ENCODE results near the gene TIMM8A.

Gene TIMM8A, protein sequence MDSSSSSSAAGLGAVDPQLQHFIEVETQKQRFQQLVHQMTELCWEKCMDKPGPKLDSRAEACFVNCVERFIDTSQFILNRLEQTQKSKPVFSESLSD

DNA sequence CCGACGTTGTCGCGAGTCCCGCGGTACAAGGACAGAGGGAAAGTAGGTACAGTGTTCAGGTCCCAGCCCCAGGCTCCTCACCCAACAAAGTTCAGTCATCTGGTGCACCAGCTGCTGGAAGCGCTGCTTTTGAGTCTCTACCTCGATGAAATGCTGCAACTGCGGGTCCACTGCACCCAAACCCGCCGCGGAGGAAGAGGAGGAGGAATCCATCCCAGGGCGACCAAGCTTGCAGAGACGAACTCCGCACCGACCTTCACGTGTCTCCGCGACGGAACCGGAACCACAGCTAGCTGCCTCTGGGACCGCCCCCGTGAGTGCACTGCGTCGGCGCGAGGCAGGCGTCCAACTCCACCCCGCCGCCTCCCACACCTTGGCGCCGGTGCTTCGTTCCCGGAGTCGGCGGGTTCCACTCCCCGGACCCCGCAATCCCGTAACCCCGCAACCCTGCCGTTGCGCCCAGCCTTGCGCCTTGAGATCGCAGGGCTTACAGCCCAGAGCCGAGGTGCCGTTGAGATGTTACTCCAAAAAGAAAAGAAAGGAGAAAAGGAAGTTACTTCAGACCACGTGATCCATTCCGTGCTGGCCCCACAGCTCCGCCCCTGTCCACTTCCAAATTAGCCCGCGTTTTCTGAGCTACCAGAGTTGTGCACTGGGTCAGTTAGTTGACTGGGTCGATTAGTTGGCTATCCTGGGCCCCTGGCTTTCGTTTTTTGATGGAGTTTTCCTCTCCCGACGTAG is at the start of gene TIMM8A:
TIMM8A (minus strand) TSS at position 291 of the 741 bp plus-strand sequence; CDS start at position 213, 78 bp downstream.
- DNase-seq: peak; percentile 1

DNA sequence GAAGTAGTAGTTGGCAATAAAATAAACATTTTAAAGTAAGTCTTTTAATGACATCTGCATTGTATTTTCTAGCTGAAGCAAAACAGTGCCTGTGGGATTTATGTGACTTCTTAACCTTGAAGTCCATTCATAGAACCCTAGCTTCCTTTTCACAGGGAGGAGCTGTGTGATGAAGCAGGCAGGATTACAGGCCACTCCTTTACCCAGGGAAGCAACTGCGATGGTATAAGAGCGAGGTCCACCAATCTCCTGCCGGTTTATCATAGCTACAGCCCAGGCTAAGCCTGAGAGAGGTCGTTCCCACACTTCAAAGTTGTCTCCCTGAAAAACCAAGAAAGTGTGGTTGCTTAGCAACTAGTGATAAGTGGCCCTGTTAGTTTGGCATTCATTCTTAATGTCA is 49.2 kb upstream of the TIMM8A start:
- DNase-seq: no peak

DNA sequence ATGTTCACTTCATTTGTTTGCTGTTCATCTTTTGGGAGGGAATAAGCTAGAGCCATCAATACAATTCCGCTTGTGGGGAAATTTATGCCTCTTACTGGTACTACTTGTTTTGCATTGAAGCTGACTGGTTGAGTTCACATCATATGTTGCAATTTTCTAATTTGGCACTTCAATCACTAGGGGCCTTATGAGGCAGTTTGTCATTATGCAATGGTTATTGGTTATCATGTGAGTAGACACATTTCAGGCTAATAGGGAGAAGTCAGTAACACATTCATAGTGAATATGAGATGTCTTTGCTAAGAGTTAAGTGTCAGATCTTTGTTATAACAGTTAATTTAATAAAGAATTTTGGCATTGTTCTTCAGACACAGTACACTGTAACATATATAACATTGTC is 47.2 kb upstream of the TIMM8A start:
- DNase-seq: peak; percentile 79

DNA sequence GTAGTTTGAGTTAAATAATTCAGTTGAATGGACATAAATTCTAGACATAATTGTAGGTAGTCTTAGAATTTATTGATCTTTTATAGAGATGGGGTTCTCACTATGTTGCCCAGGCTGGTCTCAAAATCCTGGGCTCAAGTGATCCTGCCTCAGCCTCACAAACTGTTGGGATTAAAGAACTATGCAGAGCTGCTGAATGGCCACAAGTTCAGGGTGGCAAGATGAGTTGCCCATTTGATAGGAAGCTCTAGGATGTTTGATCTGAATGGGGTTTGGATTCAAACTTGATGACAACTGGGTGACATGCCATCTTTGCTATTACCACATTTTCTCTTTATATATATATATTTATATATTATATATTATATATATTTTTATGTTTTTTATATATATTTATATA is 45.8 kb upstream of the TIMM8A start:
- no peak for DNase-seq

DNA sequence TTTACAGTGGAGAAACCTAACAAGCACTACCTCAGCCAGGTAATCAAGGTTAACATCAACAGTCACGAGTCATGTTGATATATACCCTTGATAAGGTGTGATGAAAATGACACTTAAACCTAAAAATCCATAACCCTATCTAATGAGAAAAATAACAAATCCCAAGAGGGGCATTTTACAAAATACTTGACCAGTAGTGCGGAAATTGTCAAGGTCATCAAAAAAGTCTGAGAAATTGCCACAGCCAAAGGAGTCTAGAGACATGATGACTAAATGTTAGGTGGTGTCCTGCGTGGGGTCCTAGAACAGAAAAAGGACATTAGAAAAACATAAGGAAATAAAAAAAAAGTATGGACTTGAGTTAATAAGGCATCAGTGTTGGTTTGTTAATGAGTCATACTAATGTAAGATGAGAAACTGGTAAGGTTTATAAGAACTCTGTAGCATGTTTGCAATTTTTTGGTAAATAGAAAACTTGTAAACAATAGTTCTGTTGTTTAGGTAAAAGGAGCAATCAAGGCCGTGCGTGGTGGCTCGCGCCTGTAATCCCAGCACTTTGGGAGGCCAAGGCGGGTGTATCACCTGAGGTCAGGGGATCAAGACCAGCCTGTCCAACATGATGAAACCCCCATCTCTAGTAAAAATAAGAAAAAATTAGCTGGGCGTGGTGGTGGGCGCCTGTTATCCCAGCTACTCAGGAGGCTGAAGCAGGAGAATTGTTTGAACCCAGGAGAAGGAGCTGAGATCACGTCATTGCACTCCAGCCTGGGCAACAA is 45.2 kb upstream of the TIMM8A start:
- no peak for DNase-seq

DNA sequence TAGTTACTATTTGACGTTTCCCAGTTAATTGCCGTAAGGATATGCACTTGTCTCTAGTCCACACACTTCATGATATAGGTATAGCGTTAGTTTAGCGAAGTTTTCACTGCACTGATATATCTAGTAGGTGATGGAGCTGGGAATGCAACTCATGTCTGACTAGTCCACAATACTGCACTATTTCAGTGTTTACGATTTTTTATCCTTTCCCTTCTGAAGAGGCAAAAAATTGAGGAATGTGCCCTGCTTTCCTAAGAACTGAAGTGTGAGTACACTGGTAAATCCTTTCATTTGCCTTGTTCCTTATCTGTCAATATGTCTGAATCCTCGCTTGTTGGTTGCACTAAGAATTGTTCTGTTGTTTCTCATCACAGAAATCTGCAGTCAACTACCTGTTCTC is 43.3 kb upstream of the TIMM8A start:
- no peak for DNase-seq

DNA sequence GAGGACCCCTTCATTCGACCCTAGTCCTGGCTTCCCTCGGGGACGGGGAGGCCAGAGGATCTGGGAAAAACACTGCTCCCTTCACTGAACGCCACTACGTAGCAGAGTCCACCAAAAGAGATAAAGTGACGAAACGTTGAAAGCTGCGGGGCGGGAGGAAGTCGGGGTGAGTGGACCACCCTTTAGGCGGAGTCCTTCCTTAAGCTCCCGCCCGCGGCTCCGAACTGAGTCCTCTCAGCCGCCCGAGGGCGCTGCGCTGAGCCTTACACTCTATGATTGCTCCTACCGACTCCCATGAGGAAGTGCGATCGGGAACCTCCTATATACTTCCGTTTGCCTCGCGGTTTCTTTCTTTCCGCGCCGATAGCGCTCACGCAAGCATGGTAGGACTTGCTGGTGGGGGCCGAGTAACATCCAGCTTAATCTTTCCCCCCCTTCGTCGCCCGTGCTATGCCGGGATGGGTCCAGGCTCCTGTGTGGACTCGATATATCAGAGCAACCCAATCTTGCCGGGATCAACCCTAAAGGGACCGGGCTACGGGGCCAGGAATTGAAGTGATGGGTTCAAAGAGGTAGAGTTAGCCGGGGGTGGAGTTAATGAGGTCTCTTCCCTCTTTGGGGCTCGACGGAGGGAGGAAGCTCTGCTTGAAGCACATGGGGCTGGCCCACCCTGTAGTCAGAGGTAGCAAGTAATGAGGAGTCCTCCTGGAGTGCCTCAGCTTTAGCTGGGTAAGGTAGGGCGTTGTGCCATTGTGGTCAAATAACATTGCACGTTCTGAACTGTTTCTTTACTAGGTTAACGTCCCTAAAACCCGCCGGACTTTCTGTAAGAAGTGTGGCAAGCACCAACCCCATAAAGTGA is 42.4 kb upstream of the TIMM8A start, which contains the start of gene RPL36A:
RPL36A (plus strand) TSS at position 348 of the 862 bp plus-strand sequence; CDS start at position 381, 33 bp downstream.
- DNase-seq: peak; percentile 77

DNA sequence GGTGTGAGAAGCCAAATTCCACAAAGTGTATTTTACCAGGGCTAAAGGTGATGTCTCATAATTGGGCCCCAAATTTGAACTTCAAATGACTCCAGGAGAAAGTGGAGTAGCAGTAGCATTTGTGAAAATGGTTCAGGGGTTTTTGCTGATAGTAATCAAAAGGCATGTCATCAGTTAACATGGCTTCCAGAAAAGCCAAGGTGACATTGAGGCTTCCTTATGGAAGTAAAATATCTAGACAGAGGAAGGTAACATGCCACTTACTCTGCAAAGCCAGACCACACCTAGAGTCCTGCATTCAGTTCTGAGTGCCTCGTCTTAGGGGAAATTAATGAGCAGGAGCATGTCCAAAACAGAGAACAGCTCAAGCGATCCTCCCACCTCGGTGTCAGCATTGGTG is 40.1 kb upstream of the TIMM8A start:
- no peak for DNase-seq

DNA sequence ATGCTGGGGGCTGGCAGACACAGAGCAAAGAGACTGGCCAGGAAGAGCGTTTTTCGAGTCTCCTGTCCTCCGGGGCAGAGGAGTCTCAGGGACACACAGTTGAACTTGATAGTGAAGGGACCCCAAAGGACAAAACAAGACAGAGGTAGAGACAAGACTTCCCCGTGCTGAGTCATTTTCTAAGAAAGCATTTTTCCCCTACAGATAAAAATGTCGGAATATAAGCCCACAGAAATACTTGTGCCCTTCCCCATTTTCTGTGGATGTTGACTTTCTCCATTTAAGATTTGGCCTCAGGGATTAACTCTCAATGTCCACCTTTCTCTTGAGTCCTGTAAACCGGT is 38.0 kb upstream of the TIMM8A start:
- DNase-seq: no peak

DNA sequence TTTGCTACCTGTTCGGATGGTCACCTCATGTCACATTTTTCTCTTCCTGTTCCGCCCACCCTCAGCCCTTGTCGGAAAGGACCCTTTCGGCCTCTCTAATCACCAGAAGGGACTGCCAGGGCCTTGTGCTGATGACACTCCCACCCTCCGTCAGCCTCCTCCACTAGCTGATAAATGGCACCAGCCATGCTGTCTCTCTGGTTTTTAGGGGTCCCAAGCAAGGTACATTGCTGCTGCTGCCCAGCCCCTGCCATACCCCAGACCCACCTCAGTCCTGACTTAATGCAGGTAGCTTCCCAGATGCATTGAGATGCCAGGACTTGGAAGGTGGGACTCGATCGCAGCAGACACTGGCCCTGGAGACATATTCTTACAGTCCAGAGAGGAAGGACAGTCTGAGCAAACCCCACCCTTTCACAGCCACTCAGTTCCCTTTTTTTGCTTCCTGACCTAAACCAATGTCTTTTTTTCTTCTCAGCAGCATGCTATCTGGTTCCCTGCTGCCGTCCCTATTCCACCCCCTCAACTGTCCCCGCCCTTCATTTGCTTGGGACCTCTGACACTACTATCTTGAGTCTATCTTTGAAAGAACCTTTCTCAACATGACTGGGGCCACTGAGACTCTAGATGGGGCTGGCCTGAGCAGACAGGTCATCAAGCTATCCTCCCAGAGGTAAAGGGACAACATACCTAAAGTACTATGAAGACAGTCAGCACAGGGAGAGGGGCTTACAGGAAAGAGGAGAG is 37.4 kb upstream of the TIMM8A start, which contains the start of gene BTK:
BTK (minus strand) TSS at position 397 of the 747 bp plus-strand sequence. CDS start 10,907 bp downstream, outside the sequence.
- peak; percentile 46 for DNase-seq

DNA sequence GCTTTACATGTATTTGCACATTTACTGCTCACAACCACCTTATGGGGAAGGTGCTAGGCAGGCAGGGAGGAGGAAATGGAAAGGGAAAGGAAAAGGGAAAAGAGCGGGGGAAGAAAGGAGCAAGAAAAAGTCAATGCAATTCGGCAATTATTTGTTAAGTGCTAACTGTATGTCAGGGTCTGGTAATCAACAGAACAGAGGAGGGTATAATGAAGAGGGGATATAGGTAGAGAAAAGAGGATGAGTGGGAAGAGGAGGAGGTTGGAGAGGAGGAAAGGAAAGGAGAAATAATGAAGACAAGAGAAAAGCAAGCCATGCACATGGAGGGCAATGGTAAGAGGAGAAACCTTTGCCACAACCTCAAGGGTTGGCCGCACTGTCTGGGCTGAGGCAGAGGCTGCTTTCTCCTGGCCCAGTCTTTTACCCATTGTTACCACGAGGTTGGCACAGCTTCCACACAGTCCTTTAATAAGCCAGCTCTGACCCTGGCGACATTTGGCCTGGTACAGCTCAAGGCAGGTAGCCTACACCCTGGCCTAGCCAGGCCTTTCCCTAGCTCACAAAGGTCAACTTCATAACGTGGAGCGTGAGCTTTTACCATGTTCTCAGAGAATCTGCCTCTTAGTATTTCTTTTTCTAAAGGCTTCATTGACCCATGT is 36.6 kb upstream of the TIMM8A start:
- no peak for DNase-seq

DNA sequence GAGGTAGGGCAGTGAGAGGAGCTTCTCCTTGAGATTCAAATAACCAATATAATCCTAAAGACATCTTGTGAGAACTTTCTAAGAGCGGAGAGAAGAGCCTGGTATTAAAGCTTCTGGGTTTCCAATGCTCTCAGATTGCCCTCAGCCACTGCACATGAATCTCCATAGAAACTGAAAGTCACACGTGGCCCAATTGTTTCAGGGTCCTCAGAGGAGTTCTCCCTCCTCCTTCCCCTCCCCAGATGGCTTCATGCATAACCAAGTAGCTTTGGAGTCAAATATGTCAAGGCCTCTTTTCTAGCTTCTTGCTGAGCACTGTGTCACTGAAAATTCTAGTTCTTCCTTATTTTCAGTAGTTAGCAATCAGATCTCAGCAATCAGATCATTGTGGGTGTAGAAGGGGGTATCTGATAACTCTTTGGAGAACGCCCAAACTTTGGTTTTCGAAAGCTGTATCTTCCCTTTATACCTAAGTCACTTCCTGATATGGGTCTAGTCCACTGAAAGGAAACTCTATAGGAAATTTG is 35.2 kb upstream of the TIMM8A start:
- no peak for DNase-seq

DNA sequence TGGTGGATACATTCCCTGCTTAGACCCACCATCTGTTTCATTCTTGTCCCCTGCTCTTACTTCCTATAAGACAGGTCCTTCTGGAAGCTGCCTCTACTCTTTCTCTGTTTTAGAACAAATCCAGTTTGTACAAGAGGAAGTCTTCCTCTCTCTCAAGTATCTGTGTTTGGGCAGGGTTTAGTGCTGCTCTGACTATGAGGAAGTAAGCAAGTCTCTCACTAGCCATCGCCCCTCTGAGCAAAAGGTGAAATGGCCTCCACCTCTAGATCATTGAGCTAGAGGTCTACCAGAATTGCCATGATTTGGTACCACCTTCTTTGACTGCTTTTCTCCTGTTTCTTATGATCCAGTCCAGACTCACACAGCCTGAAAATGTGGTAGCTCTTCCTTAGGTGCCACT is 29.0 kb upstream of the TIMM8A start:
- DNase-seq: no peak

DNA sequence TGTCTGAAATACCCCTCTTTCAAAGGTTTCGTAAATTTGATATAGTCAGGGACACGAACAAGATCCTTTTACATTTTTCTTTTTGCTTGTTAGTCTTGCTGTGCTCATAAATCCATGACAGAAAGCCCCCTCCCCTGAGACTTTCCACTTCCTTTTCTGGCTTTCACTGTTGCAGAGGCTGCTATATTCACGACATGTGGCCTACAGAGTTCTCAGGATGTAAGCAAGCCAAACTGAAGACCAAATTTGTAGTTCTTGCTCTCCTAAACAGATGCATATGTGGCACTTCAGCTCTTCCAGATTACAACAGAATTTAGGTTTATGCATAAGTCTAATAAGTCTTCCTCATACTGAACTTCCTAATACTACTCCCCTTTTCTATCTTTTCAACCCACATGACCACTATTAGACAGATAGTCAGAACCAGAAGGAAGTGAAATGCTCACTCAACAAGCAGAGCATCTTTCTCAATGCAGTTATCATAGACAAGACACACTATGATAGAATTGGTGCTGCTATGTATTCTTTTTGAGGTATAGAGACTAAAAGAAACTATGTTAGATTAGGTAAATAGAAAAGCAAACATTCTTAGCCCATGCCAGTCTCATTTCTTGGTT is 22.5 kb upstream of the TIMM8A start:
- DNase-seq: no peak

DNA sequence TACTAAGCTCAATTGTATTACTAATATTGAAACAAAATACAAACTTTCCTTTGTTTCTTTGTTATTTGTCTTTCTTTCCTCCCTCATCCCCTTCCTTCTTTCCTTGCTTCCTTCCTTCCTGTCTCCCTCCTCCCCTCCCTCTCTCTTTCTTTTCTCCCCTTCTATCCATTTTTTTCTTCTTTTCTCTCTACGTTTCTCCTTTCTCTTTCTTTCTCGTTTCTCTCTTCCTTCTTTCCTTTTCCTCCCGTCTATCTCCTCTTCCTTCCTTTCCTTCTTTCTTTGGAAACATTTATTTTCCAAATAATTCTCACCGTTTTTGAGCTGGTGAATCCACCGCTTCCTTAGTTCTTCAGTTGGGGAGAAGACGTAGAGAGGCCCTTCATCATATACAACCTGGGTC is 21.1 kb upstream of the TIMM8A start:
- no peak for DNase-seq

DNA sequence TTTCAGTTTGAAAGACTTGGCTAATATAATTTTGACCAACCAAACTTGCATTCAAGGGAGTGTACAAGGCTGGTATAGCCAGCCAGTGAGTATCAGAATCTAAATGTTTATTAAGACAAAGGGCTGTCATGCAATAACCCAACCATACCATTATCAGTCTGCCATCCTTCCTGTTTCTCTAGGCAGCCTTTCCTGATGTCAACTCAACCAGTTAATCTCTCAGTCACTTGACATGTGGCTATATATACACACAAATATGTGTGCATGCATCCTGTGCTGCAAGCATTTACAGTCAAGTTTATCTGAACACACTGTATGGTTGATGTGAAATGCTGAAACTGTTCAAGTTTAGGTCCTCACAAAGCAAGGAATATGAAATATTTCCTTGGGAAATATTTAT is 20.3 kb upstream of the TIMM8A start:
- no peak for DNase-seq

DNA sequence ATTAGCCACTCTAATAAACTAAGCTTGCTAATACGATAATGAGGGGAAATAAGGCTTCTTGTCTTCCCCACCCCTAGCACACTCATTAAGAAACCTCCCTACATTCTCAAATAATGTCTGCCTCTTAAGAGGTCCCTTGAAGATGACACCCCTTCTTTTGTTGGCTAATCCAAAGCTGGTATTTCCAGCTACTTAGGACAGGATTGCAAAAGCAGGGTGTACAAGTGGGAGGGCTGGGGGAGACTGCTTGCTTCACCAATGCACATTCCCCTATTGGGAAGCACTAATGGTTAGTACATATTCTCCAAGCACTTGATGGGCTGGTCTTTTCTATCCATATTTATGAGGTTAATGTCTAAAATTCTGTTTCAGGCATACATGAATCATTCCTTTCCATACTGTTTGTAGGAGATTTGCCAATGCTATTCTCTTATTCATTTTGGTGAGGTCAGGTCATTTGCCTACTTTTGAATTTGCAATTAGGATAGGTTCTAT is 16.8 kb upstream of the TIMM8A start:
- DNase-seq: no peak

DNA sequence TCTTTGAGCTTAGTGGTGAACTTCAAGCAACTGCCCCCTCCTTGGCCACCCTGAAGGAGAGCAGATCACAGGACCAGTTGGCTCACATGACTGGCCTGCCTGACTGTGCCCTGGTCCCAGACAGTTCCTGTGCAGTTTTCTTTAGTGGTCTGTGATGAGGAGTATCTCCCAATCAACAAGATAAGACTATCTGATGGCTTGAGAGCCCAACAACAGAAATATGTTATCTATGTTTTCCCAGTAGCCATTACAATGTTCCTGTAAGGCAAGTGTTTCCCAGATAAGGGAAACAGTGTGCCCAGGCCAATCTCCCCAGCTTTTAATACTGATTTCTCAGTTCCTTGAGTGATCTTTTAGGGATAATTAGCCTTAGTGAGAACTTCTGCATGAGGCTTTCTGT is 14.2 kb upstream of the TIMM8A start:
- no peak for DNase-seq

DNA sequence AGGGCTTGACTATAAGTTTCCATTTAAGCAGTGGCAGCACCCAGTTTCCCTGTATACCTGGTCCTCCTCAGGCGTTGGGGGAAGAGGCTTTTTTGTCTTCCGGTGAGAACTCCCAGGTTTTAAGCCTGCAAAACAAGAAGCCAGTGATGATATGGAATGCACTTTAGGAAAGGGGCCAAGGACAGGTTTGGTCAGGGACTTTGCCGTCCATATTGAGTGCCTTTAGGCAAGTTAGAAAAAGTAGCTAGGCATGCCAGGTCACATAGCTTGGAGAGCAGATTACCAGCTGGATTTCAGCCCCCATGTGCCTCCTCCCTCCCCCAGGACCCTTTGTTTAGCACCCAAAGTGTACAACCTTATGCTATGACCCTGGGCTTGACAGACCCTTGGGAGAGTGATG is 13.6 kb upstream of the TIMM8A start:
- DNase-seq: no peak

DNA sequence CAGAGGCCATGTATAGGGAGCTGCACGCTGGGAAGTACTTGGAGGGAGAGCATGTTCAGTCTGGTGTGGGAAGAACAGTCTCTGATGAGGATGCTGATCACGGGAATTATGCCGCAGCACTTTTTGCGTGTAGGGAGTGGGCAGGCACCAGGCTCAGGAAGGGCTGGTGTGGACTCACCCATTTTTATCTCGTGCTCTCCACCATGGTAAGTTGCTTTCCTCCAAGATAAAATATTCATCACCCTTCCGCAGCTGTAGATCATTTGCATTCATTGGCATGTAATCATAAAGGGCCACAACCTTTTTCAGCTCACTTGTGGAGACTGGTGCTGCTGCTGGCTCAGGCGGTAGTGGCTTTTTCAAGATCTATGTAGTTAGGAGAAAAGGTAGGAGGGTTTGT is 11.8 kb upstream of the TIMM8A start:
- no peak for DNase-seq

DNA sequence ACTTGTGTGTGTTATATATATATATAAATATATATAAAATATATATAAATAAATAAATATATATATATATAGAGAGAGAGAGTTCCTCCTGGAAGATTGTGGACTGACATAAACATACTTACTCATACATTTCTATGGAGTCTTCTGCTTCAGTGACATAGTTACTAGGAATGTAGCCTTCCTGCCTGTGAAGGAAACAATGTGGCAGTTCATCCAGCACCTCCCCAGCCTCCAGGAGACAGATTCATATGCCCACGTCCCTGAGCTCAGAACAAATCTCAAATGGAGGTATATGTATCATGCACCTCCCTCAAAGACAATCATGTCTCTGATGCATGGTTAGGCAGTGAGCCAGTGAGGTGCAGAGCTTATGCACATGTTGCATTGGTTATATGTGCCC is 11.4 kb upstream of the TIMM8A start:
- no peak for DNase-seq

Measured in SIG-M5 (cell line).